Endothelial cell of umbilical vein (primary cell): ENCODE measurements around the gene OPRD1.

Experiments used
- CTCF ChIP-seq, 2 donors: IDR thresholded peaks; 1 replicate in 1 of 2; 2 replicates in 1 of 2; pipeline ENCODE4 v1.5.1; 2011; ENCODE audit warnings: low read length in 2 of 2, mild to moderate bottlenecking in 2 of 2, moderate library complexity in 2 of 2, control low read depth in 1 of 2, inconsistent platforms in 1 of 2, low read depth in 1 of 2; ENCODE audit not compliant: insufficient read depth in 1 of 2; ENCODE audit errors: extremely low read depth in 1 of 2
- EZH2 ChIP-seq: IDR thresholded peaks from 2 replicates; pipeline ENCODE4 v1.6.1; 2012; ENCODE audit warnings: borderline replicate concordance, low read depth, mild to moderate bottlenecking, moderate library complexity, low read length, inconsistent platforms; ENCODE audit not compliant: severe bottlenecking
- FOS ChIP-seq: IDR thresholded peaks from 2 replicates; pipeline ENCODE4 v1.6.1; 2011; ENCODE audit warnings: mild to moderate bottlenecking, low read length, moderate library complexity, borderline replicate concordance; ENCODE audit not compliant: insufficient read depth
- POLR2A ChIP-seq: IDR thresholded peaks from 2 replicates; pipeline ENCODE4 v1.6.1; 2012; ENCODE audit warnings: low read depth, mild to moderate bottlenecking, control low read depth, low read length

DNA sequence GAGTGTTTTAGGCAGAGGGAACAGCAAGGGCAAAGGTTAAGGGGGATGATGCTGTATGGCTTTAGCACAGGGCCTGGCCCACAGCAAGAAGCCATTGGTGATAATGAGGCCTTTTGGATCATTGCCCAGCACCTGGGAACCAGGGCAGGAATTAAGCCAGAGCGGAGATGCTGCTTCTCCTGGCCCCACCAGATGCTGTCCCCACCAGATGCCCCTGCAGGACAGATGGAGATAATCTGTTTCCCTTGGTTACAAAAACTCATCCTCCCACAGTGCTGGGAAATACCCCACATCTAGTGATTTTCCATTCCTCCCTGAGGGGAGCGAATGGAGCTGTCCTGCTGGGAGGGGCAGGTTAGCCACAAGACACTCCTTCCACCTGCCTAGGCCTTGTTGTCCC lies 18.8 kb downstream of the OPRD1 start:
- TF ChIP-seq CTCF (IDR thresholded peaks at IDR 0.05; ENCODE audit: extremely low read depth in 1 of 2, insufficient read depth in 1 of 2, low read depth in 1 of 2, low read length in 2 of 2) (no peak), FOS (no peak), POLR2A (no peak), EZH2 (no peak)
